Measurements from ENCODE around the gene SGIP1. TPM values are rescaled to one million over a fixed set of nuclear protein-coding genes. Genes with fewer than 3 reads are reported as not detected.
"Not testable (repeated sequence)": the region's sequence is repeated elsewhere in the genome, so short reads cannot be mapped to it uniquely, and the experiment has no call there.

The SGIP1 gene
- total RNA-seq, 1 experiment from 2014 or later: not detected

- BruUV-seq (replicated peaks): no TSS peak
- Histone ChIP-seq H3K36me3 (ENCODE audit: control insufficient read depth, insufficient read depth, low read length) (no peaks in the 10 kb centered on the region), H3K4me1 (no peaks in the 10 kb centered on the region), H3K4me3 (ENCODE audit: low read depth, low read length) (no peak overlapping the region), H3K9me3 (no peaks in the 10 kb centered on the region), H3K27me3 (replicated peaks; ENCODE audit: control insufficient read depth, insufficient read depth, low read length) (no peaks in the 10 kb centered on the region)
- Mint-ChIP-seq H3K4me1 (ENCODE audit: low read depth, unreplicated experiment) (no peaks in the 10 kb centered on the region), H3K36me3 (ENCODE audit: insufficient read depth, unreplicated experiment) (no peaks in the 10 kb centered on the region), H3K9me3 (ENCODE audit: unreplicated experiment) (no peaks in the 10 kb centered on the region), H3K4me3 (ENCODE audit: unreplicated experiment) (no peak overlapping the region), H3K27ac (ENCODE audit: unreplicated experiment) (no peak overlapping the region), H3K27me3 (ENCODE audit: insufficient read depth, unreplicated experiment) (peaks cover 2% of the 10 kb centered on the region)
- TF ChIP-seq CTCF (IDR thresholded peaks at IDR 0.05; ENCODE audit: insufficient read depth in 1 of 2, low read depth in 1 of 2, low read length in 1 of 2, severe bottlenecking in 1 of 2, unreplicated experiment in 1 of 2): no peak
- no peak for DNase-seq
- CTCF ChIA-PET: no interaction called here
- POLR2A ChIA-PET: no interaction called here
- intact Hi-C loops (cut with micrococcal nuclease; ENCODE audit: unreplicated experiment): no loop called here
These were observed 254.4 kb downstream of the SGIP1 start for GRCh38 chr1:66788231-66788939.

- DNase-seq: no peak
- ChIA-PET CTCF (no interaction called here), POLR2A (no interaction called here)
- Histone ChIP-seq H3K27me3 (replicated peaks; ENCODE audit: control insufficient read depth, insufficient read depth, low read length) (no peaks in the 10 kb centered on the region), H3K36me3 (ENCODE audit: control insufficient read depth, insufficient read depth, low read length) (no peaks in the 10 kb centered on the region), H3K4me3 (ENCODE audit: low read depth, low read length) (no peak overlapping the region), H3K9me3 (no peaks in the 10 kb centered on the region), H3K4me1 (no peaks in the 10 kb centered on the region)
- peaks cover 2% of the 10 kb centered on the region for H3K27me3 Mint-ChIP-seq (ENCODE audit: insufficient read depth, unreplicated experiment)
- no peak for TF ChIP-seq CTCF (IDR thresholded peaks at IDR 0.05; ENCODE audit: insufficient read depth in 1 of 2, low read depth in 1 of 2, low read length in 1 of 2, severe bottlenecking in 1 of 2, unreplicated experiment in 1 of 2)
- no peaks in the 10 kb centered on the region for H3K9me3 Mint-ChIP-seq (ENCODE audit: unreplicated experiment)
- H3K36me3 Mint-ChIP-seq (ENCODE audit: insufficient read depth, unreplicated experiment): no peaks in the 10 kb centered on the region
- H3K27ac Mint-ChIP-seq (ENCODE audit: unreplicated experiment): no peak overlapping the region
- intact Hi-C loops (cut with micrococcal nuclease; ENCODE audit: unreplicated experiment): no loop called here
- BruUV-seq (replicated peaks): no TSS peak
- H3K4me1 Mint-ChIP-seq (ENCODE audit: low read depth, unreplicated experiment): no peaks in the 10 kb centered on the region
- H3K4me3 Mint-ChIP-seq (ENCODE audit: unreplicated experiment): no peak overlapping the region
These were observed 258.0 kb downstream of the SGIP1 start for GRCh38 chr1:66791621-66792610.

GRCh38 chr1:66795839-66796238 lies 261.9 kb downstream of the SGIP1 start:
- CTCF ChIA-PET; H3K4me1 ChIP-seq; POLR2A ChIA-PET; BruUV-seq (replicated peaks); H3K27me3 Mint-ChIP-seq (ENCODE audit: insufficient read depth, unreplicated experiment); H3K36me3 Mint-ChIP-seq (ENCODE audit: insufficient read depth, unreplicated experiment); H3K4me3 ChIP-seq (ENCODE audit: low read depth, low read length); DNase-seq; H3K36me3 ChIP-seq (ENCODE audit: control insufficient read depth, insufficient read depth, low read length); H3K4me3 Mint-ChIP-seq (ENCODE audit: unreplicated experiment); H3K27me3 ChIP-seq (replicated peaks; ENCODE audit: control insufficient read depth, insufficient read depth, low read length); H3K9me3 ChIP-seq; H3K9me3 Mint-ChIP-seq (ENCODE audit: unreplicated experiment); H3K27ac Mint-ChIP-seq (ENCODE audit: unreplicated experiment); H3K4me1 Mint-ChIP-seq (ENCODE audit: low read depth, unreplicated experiment); intact Hi-C loops (cut with micrococcal nuclease; ENCODE audit: unreplicated experiment): not testable (repeated sequence)

Small RNA genes lying within 50 kb of the gene (microRNA-seq; reads per million reads assigned to microRNA genes)
- gene MIR3117: not detected

Other genes with a start within 250 kb of the SGIP1 start
- gene DYNLT5, start 218.3 kb downstream of the SGIP1 start, total RNA-seq (2022): not detected in 2 replicates

All from Caco-2 (cell line).